22Rv1 (cell line): Measurements from ENCODE around the gene IL17RB.

ENCODE experiments used
- ZFX ChIP-seq: fragments of 450-650 bp; IDR thresholded peaks from 2 replicates; pipeline ENCODE4 v1.6.1; 2017; ENCODE audit warnings: antibody characterized with exemption, borderline replicate concordance
- TF ChIP-seq, protein P1 (sequence below): fragments of 450-650 bp; IDR thresholded peaks from 2 replicates; pipeline ENCODE4 v1.5.1; 2017; ENCODE audit warnings: mild to moderate bottlenecking

GRCh38 chr3:53845103-53845880 lies 1.1 kb upstream of the IL17RB start:
- TF ChIP-seq, protein P1, sequence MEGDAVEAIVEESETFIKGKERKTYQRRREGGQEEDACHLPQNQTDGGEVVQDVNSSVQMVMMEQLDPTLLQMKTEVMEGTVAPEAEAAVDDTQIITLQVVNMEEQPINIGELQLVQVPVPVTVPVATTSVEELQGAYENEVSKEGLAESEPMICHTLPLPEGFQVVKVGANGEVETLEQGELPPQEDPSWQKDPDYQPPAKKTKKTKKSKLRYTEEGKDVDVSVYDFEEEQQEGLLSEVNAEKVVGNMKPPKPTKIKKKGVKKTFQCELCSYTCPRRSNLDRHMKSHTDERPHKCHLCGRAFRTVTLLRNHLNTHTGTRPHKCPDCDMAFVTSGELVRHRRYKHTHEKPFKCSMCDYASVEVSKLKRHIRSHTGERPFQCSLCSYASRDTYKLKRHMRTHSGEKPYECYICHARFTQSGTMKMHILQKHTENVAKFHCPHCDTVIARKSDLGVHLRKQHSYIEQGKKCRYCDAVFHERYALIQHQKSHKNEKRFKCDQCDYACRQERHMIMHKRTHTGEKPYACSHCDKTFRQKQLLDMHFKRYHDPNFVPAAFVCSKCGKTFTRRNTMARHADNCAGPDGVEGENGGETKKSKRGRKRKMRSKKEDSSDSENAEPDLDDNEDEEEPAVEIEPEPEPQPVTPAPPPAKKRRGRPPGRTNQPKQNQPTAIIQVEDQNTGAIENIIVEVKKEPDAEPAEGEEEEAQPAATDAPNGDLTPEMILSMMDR, result peak; percentile 68
- TF ChIP-seq ZFX, result no peak
